Measurements from ENCODE around the gene RENBP.
"Not testable (repeated sequence)": the region's sequence is repeated elsewhere in the genome, so short reads cannot be mapped to it uniquely, and the experiment has no call there.

The RENBP gene

GRCh38 chrX:153944140-153944799, at the start of gene RENBP:
RENBP (minus strand) TSS chrX:153944643; CDS start chrX:153944610, 33 bp downstream.
- no peak for DNase-seq

DNA sequence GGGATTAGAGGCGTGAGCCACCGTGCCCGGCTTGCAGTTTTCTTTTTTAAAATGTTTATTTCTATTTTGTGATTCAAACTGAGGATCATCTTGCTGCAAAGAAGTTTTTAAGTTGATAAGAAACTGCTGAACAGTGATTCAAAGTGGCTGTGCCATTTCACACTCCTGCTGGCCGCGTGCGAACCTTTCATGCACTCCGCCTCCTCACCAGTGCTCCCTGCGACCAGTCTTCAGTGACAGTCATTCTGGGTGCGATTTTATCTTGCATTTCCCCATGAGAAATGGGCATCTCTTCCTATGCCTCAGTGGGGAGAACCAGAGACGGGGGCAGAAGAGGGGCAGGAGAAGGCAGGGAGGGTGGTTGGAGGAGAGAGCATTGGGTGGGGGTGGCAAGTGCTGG, 49.5 kb upstream of the RENBP start:
- DNase-seq, result no peak

DNA sequence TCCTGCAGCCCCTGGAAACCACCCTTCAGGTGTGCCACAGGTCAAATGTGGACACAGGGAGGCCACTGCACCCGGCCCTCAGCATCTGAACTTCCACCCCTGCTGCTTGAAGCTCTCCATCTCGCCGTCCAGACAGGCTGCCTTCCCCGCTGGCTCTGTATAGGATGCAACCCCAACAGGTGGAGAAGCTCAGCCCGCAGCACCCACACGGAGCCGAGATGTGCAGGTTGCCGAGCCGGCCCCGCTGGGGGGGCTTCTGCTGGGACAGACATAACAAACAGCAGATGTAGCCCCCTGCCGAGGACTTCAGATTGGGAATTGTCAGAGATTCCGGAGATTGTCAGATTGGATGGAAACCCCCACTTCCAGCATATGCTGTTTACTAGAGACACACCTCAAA, 48.6 kb upstream of the RENBP start:
- peak; percentile 16 for DNase-seq

DNA sequence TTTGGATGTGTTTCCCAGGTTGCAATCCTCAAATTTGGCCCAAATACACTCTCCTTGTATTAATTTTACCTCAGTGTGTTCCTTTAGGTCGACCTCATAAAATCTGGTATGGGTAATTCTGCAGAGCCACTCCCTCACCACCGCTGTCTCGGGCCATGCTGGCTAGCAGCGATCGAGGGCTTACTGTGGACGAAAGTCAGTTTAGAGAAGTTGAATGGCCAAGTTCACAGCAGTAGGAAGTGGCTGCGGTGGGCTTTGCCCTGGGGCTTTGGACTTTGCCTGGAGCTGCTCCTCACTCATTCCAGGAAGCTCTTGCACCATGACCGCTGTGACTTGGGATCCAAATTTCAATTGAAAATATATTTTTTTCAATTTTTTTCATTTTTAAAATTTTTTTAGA, 47.7 kb upstream of the RENBP start:
- no peak for DNase-seq

GRCh38 chrX:153991013-153991580, 46.7 kb upstream of the RENBP start:
- DNase-seq, result no peak

- no peak for DNase-seq
Observed at GRCh38 chrX:153989973-153990655, 45.7 kb upstream of the RENBP start.

DNA sequence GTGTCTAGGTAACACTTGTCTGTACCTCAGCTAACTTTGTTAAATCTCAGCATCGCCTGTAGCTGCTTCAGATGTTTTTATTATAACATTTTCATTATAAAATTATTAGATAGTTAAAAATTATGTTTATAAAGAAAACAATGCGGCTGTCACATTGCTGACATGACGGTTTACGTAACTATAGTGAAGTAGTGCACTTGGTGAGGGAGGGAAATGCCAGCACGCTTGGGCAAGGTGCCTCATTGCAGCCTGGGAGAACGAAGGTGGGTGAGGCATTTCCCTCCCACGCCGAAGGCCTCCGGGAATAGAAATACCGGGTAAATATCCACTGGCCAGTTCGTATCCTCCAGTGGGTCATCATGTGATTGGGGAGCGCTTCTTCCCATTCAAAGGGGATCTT, 44.0 kb upstream of the RENBP start:
- DNase-seq, result no peak

DNA sequence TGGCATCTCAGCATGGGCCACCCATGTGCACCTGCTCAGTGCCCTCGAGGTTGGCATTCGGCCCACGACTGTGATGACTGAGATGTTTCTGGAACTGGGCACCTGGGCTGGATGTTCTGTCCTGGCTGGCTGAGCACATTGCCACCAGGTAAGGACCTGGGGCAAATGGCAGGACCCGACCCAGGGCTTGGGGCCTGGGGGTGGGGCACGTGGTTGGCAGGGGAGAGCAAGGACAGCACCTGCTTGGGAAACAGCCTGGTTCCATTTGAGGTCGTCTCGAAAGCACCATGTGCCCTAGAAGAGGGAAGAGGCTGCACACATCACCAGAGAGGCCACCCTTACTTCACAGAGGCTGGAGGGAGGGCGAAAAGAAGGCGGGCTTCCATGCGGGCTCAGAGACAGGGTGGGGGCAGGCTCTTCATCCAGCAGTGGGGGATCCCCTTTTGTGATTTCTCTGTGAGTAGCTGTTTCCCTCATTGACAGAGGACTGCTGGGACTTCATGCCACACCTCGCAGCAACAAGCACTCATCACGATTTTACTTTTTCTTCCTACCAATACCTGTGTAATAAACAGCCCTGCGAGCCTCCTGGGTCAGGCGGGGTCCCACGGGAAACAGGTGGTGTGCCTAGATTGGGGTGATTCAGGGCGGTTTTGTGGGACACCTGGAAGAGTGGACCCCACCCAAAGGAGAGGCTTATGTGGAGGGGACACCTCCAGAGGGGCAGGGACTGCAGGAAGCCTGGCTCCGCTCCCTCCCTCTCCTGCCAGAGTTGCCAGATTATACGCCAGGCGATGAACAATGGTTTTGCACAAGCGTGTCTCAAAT, 40.1 kb upstream of the RENBP start:
- no peak for DNase-seq

- DNase-seq, result no peak
Observed at GRCh38 chrX:153983321-153983801, 38.9 kb upstream of the RENBP start.

DNA sequence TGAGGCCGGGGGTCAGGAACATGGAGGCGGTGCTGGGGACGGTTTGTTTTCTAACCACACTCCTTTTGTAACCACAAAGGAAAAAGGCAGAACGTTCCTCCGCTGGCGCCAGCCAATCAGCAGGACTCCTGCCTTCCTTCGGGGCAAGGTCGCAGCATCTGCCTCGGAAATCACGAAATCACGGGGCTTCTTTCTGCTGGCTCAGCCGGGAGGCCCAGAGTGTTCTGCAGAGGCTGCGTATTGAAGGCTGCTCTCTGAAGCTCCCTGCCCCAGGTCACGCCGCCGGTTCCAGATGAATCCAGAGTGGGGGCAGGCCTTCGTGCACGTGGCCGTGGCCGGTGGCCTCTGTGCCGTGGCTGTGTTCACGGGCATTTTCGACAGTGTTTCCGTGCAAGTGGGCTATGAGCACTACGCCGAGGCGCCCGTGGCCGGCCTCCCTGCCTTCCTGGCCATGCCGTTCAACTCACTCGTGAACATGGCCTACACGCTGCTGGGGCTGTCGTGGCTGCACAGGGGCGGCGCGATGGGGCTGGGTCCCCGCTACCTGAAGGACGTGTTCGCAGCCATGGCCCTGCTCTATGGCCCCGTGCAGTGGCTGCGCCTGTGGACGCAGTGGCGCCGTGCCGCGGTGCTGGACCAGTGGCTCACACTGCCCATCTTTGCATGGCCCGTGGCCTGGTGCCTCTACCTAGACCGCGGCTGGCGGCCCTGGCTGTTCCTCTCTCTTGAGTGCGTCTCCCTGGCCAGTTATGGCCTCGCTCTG, 37.5 kb upstream of the RENBP start:
- no peak for DNase-seq

GRCh38 chrX:153981231-153981630, 36.8 kb upstream of the RENBP start:
- no peak for DNase-seq

- not testable (repeated sequence) for DNase-seq
Observed at GRCh38 chrX:153980394-153980793, 36.0 kb upstream of the RENBP start.

DNA sequence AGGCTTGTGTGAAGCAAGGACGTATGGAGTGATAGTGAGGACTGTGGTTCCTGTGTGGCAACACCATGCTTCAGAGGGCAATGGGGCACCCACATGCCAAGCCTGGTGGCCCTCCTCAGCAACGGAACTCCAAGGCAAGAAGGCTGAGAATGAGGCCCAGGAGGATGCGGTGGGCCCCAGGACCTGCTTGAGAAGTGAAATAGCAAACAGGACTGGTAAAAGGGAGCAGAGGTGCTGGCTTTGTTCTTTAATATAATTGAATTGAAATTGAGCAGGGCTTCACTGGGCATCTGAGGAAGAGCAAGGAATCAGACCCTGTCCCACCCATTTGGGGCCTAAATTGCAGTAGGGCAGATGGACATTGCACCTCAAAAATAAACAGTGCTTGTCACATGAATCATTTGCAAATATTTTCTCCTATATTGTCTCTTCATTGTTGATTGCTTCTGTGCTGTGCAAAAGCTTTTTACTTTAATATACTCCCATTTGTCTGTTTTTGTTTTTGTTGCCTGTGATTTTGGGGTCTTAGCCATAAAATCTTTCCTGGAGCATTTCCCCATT, 30.4 kb upstream of the RENBP start:
- DNase-seq, result no peak

GRCh38 chrX:153974003-153974725, 29.7 kb upstream of the RENBP start:
- peak; percentile 40 for DNase-seq

DNA sequence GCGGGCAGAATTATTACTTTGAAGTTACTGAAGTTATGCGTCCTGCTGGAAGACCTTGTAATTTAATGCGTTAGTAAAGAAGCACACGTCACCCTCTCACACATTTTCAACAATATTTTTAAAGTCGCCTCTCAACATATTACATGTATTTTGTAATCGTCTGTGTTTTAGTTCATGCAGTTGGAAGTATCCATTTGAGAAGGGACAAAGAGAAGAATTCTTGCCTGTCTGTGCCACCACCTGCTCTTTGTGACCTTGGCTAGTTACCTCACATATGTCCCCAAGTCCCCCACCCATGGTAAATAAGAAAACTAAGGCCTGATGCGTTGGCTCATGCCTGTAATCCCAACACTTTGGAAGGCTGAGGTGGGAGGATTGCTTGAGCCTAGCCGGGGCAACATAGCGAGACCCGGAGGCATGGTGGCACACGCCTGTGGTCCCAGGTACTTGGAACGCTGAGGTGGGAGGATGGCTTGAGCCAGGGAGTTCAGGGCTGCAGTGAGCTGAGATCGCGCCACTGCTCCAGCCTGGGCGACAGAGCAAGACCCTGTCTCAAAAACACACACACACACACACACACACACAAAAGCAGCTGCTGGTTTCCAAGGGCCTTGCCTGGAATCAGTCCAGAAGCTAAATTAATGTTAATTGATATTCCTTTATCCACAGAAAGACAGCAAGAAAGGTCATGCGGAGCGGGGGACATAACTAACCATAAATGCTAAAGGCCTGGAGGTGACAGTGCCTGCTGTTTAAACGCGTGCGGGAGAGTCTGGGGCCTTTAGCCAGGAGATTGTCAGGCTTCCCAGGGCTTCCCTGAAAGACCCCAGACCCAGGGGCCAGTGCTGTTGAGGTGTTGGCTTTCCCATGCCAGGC, 28.9 kb upstream of the RENBP start:
- DNase-seq, result peak; percentile 85

- peak; percentile 94 for DNase-seq
Observed at GRCh38 chrX:153972368-153973126, 28.1 kb upstream of the RENBP start, which contains the start of gene TMEM187. TMEM187 (plus strand) TSS chrX:153972754; CDS start chrX:153982063, 9,309 bp downstream.

GRCh38 chrX:153971450-153972367, 27.3 kb upstream of the RENBP start, which contains the start of gene HCFC1:
HCFC1 (minus strand) TSS chrX:153971818; CDS start chrX:153970840, 978 bp downstream.
- peak; percentile 93 for DNase-seq

- DNase-seq, result peak; percentile 85
Observed at GRCh38 chrX:153971124-153971449, 26.6 kb upstream of the RENBP start.
